GM19372 (cell line): ENCODE results near the gene PPP4R4.

Experiments used
- ATAC-seq: cut with Tn5 transposase; IDR thresholded peaks from one replicate; pipeline ENCODE4 v1.9.1; 2021; ENCODE audit warnings: mild to moderate bottlenecking, low read depth, moderate library complexity; ENCODE audit not compliant: unreplicated experiment

The PPP4R4 gene

DNA sequence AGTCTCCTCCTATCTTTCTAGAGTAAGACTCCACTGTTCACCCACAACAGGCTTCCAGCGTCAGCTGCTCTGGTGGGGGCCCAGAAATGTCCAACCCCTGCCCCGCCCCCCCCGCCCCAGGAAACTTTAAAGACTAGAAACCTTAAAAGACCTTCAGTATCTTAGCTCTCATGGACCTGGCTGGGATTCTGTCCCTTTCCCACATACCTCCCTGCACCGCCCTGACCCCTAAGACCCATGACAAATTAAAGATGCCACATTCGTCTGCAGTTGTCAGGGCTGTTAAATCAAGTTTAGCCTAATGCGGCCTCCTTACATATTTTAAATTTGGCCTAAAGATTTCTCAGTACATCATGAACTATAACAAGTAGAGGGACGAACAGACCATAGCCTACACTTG, 129.0 kb downstream of the PPP4R4 start:
- ATAC-seq, result no peak

DNA sequence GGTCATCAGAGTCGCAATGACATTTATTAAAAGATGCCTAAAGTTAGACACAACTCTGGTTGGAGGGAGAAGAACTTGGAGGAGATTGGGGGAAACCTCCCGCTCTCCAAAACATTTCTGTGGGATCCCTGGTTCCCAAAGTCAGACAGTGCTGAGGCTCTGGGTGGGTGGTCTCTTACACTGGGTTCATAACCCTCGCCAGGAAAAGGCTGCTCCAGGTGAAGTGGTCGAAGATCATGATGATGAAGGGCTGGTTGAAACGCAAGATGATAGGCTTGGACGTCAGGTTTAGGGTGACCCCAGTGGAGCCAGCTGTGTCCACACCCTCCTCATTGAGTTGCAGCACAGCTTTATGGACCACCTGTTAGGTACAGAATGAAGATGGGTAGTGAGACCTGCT, 130.1 kb downstream of the PPP4R4 start:
- no peak for ATAC-seq

DNA sequence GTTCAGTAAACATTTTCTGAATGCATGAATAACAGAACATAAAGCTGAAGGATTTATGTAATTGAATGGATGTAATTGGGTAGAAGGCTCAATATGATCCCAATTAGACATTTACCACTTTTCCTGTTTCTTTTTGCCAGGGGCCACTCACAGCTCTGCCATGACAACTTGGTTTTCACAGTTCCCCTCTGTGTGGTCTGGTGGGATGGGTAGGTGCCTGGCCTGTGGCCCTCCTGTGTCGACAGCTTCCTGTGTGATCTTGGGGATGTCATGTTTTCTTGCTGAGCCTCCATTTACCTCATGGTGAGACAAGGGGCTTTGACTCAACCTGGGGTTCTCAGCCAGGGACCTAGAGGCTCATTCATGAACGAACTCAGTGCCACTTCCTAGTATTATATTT, 131.5 kb downstream of the PPP4R4 start:
- no peak for ATAC-seq

GRCh38 chr14:94306047-94306978, 132.2 kb downstream of the PPP4R4 start:
- no peak for ATAC-seq

DNA sequence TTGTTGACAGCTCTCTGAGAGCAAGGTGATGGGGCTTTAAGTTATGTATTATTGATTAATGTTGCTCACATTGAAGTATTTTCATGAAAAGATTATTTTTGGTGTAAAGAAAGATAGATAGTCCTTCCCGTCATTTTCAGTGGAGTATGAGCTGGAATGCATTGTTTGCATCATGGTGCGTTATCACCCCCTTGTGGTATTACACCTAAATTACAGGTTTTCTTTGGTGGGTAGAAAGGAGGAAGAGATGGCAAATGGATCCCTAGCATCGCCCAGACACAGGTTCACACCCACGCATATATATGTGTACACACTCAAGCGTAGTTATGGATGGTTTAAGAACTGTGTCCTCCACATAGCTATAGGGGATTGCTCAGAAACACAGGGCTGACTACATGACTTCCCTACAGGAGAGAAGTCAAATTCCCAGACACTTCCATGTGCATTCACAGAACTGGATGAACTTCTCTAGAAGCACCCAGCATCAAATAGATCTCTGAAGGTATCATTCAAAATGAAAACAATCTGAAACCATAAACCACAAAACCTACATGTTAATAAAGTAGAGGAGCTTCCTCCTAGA, 133.4 kb downstream of the PPP4R4 start:
- no peak for ATAC-seq

- no peak for ATAC-seq
Measured at GRCh38 chr14:94309721-94310120, 135.6 kb downstream of the PPP4R4 start.

GRCh38 chr14:94310248-94310647, 136.1 kb downstream of the PPP4R4 start:
- no peak for ATAC-seq

DNA sequence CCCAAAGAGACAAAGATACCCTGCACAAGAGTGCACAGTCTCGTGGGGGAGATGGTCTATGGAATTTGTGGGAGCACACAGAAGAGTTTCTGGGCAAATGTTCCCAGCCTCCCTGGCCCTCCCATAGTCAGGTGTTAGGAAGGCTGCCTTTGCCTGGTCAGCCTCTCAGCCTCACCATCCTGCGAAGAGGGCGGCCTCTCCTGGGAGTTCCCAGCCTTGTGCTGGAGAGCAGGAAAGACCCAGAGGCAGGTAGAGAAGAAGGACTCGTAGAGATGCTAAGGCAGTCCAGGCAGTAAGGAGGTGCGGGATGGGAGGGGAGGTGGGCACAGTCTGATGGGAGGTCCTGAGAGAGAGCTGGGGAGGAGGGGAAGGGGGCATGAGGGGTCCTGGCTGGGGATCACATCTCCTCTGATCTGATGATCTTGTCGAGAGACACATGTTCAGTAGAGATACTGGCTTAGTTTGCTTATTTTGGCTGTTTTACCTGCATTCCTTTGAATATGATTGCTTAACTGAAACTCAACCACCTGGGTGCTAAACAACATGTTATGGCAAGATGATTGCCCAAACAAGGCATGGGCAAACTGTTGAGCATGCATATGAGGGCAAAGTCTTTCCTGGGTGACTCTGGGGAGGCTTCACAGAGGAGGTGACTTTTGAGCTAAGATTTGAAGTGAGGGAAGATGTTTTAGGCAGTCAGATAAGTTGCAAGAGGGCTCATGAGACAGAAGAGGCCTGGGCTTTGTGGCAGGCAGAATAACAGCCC, 138.5 kb downstream of the PPP4R4 start:
- no peak for ATAC-seq

- ATAC-seq, result no peak
Measured at GRCh38 chr14:94313991-94314655, 140.0 kb downstream of the PPP4R4 start.

DNA sequence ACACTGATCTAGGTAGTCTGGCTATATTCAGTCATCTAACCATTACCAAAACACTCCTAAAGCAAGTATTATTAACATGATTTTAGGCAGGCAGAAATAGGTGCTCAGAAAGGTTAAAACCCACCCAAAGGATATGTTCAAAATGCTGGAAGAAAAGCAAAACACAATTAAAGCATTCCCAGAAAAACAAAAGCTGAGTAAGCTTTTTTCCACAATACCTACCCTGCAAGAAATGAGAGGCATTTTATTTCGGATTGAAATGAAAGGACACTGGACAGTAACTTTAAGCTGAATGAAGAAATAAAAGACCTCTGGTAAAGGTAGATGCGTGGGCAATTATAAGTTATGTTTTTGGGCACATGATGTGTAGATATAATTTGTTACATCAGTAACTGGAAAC, 140.8 kb downstream of the PPP4R4 start:
- no peak for ATAC-seq

GRCh38 chr14:94316692-94317091, 142.6 kb downstream of the PPP4R4 start:
- ATAC-seq, result no peak

GRCh38 chr14:94317259-94317658, 143.1 kb downstream of the PPP4R4 start:
- no peak for ATAC-seq

GRCh38 chr14:94320243-94320642, 146.1 kb downstream of the PPP4R4 start:
- ATAC-seq, result no peak

GRCh38 chr14:94321421-94322271, 147.5 kb downstream of the PPP4R4 start:
- ATAC-seq, result no peak

DNA sequence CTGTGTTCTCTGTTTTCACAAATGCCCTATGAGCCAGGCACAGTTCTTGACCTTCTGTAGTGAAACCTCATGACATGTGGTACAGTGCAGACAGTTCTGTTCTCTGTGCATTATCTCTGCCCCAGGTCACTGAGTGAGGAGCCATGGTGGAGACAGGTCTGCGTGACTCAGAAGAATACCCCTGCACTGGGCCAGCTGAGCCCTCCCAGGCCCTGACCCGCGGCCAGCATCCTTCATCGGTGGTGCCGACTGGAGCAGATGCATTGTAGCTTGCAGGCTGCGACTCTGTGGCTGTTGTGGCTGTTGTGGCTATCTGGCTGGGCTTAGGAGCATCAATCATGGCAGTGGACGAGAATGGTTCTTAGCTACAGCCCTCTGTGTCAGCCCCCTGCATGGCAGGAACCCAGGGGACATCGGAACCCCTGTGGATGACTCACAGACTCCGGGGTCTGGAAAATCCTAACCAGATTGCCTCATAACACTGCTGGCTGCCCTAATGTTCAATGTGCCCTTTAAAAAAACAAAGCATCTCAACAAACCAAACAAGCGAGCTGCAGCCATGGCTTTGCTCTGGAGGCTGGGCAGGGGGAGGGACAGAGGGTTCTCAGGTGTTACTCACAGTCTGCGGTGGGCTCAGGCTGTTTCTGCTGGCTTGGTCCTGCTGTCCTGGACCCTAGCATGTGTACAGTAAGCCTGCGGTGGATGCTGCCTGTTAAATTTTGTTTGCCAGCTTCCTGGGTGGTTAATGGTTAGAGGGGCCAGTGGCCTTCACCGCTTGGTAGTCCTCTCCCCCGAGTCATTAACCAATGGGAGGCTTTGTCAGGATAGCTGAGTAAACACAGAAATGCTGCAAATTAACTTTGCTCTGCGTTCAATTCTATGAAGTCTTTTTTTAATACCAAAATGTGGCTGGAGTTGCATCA, 148.8 kb downstream of the PPP4R4 start, which contains the start of gene SERPINA6:
SERPINA6 (minus strand) TSS at position 689 of the 923 bp plus-strand sequence. CDS start 8,688 bp downstream, outside the sequence.
- ATAC-seq, result no peak

DNA sequence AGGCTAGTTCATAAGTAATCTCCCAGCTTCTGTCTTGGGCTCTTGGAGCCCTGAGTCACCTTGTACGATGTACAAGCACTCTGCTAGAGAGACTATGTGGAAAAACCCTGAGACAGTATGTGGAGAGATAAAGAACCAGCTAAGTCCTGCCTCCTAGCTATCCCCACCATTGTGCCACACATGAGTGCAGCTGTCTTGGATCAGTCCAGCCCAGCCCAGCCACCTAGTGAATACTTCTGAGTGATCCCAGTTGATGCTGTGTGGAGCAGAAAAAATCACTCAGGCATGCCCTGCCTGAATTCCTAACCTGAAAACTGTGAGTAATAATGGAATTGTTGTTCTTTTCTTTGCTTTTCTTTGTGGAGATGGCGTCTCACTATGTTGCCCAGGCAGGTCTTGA, 154.1 kb downstream of the PPP4R4 start:
- no peak for ATAC-seq
